Fibroblast of villous mesenchyme (primary cell): Measurements from ENCODE around the gene PPAN. TPM values are rescaled to one million over a fixed set of nuclear protein-coding genes. Genes with fewer than 3 reads are reported as not detected.

Source experiments
- DNase-seq: peaks from one replicate; pipeline ENCODE4 v3.0.0-alpha.2; 2010; ENCODE audit warnings: low read depth
- H3K4me3 ChIP-seq: 2 replicates; pipeline ENCODE4 v1.5.1; 2011; ENCODE audit warnings: low read depth, mild to moderate bottlenecking, low read length
- CTCF ChIP-seq: IDR thresholded peaks from 2 replicates; pipeline ENCODE4 v1.5.1; 2012; ENCODE audit warnings: low read depth, mild to moderate bottlenecking, low read length; ENCODE audit not compliant: insufficient read depth
- total RNA-seq: library from RNA; depleted of rRNA; stranded (reverse); fragments of >200 nt; gene quantifications from 2 replicates; pipeline ENCODE4 v1.2.3, GENCODE V29; 2012

Gene PPAN
- total RNA-seq, 1 donor, result 28.1 TPM

- no peak for DNase-seq
- no peak for TF ChIP-seq CTCF
- H3K4me3 ChIP-seq, result no peak overlapping the region
These were observed 3.4 kb upstream of the PPAN start for GRCh38 chr19:10102787-10103236.

- no peak overlapping the region for H3K4me3 ChIP-seq
- TF ChIP-seq CTCF, result no peak
- no peak for DNase-seq
These were observed 2.0 kb upstream of the PPAN start for GRCh38 chr19:10104130-10104513.

GRCh38 chr19:10104665-10105508 lies 1.3 kb upstream of the PPAN start:
- H3K4me3 ChIP-seq, result no peak overlapping the region

GRCh38 chr19:10105509-10106099 lies 558 bp upstream of the PPAN start:
- no peak for TF ChIP-seq CTCF
- peak overlapping the region; percentile 12 for H3K4me3 ChIP-seq
- DNase-seq, result no peak

More at GRCh38 chr19:10104665-10105508, 1.3 kb upstream of the PPAN start:
- TF ChIP-seq CTCF, result no peak
- no peak for DNase-seq

GRCh38 chr19:10107254-10107653 lies 1.1 kb downstream of the PPAN start:
- DNase-seq, result no peak
- peak overlapping the region; percentile 81 for H3K4me3 ChIP-seq
- TF ChIP-seq CTCF, result no peak

GRCh38 chr19:10107817-10108367 lies 1.7 kb downstream of the PPAN start:
- no peak overlapping the region for H3K4me3 ChIP-seq
- no peak for TF ChIP-seq CTCF

More at GRCh38 chr19:10107817-10108367, 1.7 kb downstream of the PPAN start:
- DNase-seq, result no peak
